ENCODE data around the gene P2RX1.
A peak's percentile ranks its signal among the peaks of the same experiment; 100 is the strongest.

The P2RX1 gene

DNA sequence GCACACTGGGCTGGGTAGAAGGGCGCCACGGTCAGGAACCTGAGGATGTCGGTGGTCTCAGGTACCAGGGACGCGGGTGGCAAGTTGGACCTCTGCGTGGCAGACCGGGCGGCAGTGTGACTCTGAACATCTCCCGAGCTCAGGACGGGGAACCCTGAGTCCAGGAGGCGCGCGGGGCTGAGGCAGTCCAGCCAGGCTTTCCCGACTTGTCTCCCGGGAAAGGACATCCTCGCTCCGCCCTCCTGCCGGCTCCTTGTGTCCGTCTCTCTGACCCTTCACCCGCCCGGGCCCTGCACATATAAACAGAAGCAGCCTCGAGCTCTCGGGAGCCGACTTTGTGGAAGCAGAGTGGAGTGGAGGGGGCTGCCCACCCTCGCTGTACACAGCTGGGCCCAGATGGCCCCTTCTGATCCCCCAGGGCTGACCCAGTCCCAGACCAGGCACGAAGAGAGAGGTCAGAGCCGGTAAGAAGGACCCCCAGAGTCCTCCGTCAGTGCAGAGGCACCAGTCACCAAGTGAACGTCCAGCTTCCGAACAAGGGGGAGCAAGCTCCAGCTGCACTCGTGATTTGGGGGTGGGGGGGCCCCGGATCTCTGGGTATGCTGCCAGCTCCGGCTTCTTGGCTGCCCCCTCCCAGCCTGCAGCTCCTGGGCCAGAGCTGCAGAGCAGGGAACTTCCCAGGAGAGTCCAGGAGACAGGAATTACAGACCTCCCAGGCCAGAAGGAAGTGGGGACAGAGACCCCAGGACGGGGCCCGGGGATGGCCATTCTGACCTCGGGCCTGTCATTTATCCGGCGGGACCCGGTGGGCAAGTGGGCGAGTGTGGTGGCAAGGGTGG lies 8.5 kb upstream of the P2RX1 start:
- no peak for DNase-seq (ENCODE audit: low spot score)

GRCh38 chr17:3923466-3924190 lies 7.4 kb upstream of the P2RX1 start:
- DNase-seq (ENCODE audit: low spot score) = no peak

DNA sequence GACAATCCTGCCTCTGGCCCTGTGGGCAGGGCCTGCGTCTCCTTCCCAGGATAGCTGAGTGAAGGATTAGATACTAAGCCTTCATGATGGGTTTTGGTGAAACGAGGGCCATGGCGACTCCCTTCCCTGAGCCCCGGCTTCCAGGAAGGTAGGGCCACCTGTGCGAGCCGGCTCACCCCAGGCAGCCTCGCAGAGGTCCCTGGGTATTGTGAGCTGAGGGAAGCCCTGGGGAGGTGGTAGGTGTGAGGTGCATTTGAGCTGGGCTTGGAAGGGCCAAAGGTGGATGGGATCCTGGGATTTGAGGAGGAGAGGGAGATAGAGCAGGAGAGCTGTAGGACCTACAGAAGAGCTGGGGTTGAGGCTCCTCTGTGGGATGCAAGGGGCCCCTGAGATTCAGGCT lies 6.5 kb upstream of the P2RX1 start:
- DNase-seq (ENCODE audit: low spot score) = no peak

- no peak for DNase-seq (ENCODE audit: low spot score)
These were observed 5.4 kb upstream of the P2RX1 start for GRCh38 chr17:3921502-3922319.

DNA sequence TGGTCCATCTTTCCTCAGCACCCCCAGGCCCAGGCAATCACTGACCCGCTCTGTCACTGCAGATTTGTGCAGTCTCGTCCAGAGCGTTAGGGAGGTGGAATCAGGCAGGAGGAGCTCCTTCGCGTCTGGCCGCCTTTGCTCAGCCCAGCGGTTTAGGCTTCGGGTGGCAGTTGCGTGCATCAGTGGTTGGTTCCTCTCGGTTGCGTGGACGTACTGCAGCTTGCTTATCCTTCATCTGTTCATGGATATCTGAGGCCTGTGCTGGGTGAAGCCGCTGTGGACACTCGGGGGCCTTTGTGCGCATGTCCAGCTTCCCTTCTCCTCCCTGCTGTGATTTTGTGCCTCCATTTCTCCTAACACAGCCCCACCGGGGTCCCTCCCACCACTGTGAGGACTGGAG lies 4.7 kb upstream of the P2RX1 start:
- DNase-seq (ENCODE audit: low spot score) = no peak

DNA sequence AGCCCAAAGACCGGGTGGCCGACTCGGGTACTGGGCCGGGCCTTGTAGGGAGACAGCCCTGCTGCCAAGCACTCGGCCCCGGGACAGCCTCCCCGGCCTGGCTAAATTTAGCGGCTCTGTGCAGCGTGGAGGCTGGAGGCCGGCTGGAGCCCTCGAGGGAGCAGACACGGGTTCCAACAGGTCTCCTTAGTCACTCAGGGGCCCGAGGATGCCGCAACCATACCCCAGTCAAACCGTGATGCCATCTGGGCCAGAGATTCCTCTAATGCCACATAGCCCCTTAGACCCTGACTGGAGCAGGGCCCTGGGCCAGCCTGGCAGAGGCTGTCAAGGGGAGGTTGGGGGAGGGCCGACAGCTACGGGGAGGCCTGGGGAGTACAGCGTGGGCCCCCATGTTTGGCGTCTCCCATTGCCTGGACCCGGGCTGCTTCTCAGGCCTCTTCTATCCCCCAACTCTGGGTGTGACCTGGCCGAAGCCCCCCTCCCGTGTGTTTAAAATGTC lies 2.9 kb upstream of the P2RX1 start:
- DNase-seq (ENCODE audit: low spot score) = no peak

DNA sequence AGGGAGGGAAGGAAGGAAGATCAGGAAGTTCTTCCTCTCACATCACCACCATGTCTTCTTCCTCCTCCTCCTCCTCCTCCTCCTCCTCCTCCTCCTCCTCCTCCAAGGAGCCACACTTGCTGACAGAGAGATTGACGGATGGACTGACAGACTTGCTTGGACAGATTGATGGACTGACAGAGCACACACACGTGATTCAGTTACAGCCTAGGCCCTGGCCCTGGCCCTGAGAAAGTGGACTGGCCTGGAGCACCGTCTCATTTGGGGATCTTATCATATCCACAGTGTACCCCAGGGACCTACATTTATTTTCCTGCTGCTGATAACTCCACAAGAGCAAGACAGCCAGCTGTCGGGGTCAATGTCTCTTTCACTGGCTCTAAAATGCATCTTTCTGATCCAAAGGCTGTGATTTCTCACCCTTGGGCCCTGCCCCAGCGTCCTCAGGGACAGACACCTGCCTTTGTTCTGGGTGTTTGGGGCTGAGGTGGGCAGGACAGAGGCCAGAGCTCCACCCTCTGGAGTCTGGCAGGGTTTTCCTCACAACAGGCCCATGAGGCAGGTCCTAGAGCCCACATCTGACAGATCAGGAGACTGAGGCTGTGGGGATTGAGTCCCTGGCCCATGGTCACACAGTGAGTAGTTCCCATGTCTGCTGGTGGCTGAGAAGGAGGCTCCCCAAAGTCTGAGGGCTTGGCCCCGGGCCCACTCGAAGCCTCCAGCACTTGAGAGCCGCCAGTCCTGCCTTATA lies 2.3 kb upstream of the P2RX1 start:
- DNase-seq (ENCODE audit: low spot score) = no peak

DNA sequence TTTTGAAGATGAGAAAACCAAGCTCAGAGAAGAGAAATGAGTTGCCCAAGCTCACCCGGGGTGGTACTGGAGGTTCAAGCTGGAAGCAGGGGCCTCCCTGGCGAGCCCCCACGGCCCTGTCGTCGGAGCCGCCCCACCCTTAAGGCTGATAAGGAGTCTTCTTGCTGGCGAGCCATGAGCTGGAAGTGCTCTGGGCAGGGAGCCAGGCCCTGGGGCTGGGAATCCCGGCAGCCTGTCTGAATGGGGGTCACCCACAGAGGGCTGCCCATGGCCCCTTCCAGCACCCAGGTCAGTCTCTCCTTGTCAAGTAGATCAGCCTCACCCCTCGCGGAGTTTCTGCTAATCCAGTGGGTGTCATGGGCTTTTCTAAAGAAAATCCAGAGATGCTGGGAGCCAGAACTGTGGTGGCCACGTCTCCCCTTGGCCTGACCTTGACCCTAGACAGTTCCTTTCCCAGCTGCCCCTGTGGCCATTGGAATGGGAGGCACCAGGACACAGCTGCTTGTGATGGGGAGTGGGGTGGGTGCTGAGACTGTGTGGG lies 1.2 kb upstream of the P2RX1 start:
- DNase-seq (ENCODE audit: low spot score) = no peak

DNA sequence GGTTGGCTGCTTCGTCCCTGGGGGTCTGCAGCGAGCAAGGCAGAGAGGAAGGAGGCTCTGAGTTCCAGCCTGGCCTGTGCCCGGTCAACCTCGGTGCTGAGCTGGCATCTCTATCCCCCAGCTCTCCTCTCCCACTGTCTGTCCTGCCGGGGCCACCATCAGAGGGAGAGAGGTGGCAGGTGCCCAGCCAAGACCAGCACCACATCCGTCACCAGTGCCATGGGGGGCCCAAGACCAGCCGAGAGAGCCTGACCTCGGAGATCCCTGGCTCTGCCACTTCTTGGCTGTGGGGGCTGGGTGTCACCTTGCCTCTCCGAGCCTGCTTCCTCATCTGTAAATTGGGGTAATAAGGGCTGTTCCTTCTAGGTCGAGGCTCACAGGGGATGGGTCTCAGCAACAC lies 560 bp upstream of the P2RX1 start:
- DNase-seq (ENCODE audit: low spot score) = no peak

GRCh38 chr17:3915581-3915994 lies 677 bp downstream of the P2RX1 start:
- no peak for DNase-seq (ENCODE audit: low spot score)

- no peak for DNase-seq (ENCODE audit: low spot score)
These were observed 2.0 kb downstream of the P2RX1 start for GRCh38 chr17:3914312-3914670.

DNA sequence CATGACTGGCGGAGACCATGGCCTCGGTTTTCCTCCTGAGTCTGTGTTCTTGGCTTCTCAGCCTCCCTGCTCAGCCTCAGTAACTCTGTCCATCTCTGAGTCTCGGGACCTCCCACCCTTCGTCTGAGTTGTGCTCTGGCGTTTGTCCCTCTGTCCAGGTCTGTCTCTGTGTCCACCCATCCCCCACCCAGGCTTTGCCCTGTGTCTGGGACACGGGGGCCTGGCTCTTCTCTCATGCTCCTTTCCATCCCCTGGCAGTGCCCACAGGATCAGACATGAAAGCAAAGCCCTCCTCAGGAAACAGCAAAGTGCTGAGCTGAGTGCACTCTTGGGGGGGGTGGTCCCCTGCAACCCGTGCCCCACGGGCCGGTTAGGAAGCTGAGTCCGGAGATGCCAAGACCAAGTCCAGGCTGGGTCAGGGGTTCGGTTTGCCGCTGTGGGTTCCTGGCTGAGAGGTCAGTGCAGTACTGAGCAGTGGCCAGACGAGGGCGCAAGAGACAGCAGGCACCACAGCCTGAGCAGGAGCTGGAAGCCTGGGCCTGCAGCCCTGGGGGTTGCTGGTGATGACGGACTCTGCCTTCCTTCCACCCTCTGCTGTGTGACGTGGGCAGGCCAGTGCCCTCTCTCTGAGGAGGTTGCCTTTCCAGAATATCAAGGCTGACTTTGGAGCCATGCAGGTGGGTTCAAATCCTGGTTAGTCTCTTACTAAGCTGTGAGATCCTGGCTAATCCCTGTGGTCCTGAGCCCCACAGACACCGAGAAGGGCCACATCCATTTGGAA lies 2.5 kb downstream of the P2RX1 start:
- DNase-seq (ENCODE audit: low spot score) = peak; percentile 72

DNA sequence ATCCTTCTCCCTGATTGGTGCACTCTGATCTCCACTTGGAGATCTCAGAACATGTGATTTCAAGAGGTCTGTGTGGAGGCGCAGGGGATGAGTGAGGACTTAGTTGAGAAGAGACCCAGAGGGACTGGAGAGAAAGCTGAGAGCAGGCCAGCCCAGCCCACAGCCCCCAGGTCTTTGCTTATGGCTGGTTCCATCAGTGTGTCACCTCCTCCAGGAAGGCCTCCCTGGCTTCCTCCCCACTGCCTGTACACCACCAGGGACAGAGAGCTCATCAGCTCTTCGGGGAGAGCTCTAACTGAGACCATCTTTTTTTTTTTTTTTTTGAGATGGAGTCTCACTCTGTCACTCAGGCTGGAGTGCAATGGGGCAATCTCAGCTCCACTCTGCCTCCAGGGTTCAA lies 3.4 kb downstream of the P2RX1 start:
- no peak for DNase-seq (ENCODE audit: low spot score)

GRCh38 chr17:3911271-3912053 lies 4.8 kb downstream of the P2RX1 start:
- DNase-seq (ENCODE audit: low spot score) = no peak

DNA sequence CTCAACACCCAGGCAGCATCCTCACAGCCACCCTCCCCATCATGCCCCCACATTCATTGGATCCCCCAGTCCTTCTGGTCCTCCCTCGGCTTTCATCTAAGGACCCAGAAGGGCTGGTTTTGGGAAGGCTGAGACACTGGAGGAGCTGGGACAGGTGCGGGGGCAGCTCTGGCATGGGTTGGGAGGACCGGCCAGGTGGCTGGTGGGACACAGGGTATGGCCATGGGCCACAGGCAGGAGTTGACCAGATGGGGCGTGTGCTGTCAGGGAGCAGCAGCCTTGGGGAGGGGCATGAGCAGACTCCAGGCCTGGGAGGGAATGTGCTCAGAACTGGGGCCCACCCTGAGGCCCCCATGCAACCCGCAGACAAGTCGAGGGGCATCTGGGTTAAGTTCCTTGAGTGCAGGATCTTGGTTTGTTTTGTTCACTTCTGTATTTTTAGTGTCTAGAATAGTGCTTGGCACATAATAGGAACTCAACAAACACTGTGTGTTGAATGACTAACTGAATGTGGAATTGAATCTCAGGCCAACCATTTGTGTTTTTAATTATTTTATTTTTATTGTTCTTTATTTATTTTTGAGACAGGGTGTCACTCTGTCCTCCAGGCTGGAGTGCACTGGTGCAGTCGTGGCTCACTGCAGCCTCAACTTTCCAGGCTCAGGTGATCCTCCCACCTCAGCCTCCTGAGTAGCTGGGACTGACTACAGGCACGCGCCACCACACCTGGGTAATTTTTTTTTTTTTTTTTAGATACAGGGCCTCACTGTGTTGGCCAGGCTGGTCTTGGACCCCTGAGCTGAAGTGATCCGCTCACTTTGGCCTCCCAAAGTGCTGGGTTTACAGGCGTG lies 5.6 kb downstream of the P2RX1 start:
- no peak for DNase-seq (ENCODE audit: low spot score)

- no peak for DNase-seq (ENCODE audit: low spot score)
These were observed 7.0 kb downstream of the P2RX1 start for GRCh38 chr17:3909257-3909656.

GRCh38 chr17:3907483-3908216 lies 8.6 kb downstream of the P2RX1 start:
- DNase-seq (ENCODE audit: low spot score) = no peak

DNA sequence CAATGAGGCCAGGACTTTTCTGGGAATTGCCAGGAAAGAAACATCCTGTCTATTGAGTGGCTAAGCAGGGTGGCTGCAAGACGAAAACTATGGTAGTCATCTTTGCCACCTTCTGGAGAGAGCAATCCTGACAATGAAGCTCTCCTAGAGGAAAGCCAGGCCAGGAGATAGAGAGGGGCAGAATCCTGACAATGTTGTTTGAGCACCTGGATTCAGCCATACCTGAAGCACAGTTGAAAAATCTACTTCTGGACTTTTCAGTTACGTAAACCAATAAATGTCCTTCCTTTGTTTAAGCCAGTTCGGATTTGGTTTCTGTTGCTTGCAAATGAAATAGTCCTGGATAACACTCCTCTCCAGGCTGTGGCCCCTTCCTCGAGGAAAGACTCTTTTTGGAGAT lies 9.4 kb downstream of the P2RX1 start:
- DNase-seq (ENCODE audit: low spot score) = no peak

Data from kidney tubule cell (primary cell).